HFFc6 (cell line): ENCODE measurements around the gene IRGC. TPM values are rescaled to one million over a fixed set of nuclear protein-coding genes. Genes with fewer than 3 reads are reported as not detected.

ENCODE experiments used
- DNase-seq: peaks from one replicate; pipeline ENCODE4 v3.0.0-alpha.2; 2018
- H3K27ac Mint-ChIP-seq: 2 replicates; pipeline ENCODE4 v1.8.0; 2020; ENCODE audit warnings: mild to moderate bottlenecking, mixed read lengths
- H3K27me3 Mint-ChIP-seq: 2 replicates; pipeline ENCODE4 v1.8.0; 2021; ENCODE audit warnings: mild to moderate bottlenecking, moderate library complexity, mixed read lengths; ENCODE audit not compliant: insufficient read depth
- H3K36me3 Mint-ChIP-seq: 2 replicates; pipeline ENCODE4 v1.8.0; 2021; ENCODE audit warnings: low read depth, mixed read lengths
- H3K4me1 Mint-ChIP-seq: 2 replicates; pipeline ENCODE4 v1.8.0; 2020; ENCODE audit warnings: low read depth, mixed read lengths
- H3K4me3 Mint-ChIP-seq: 2 replicates; pipeline ENCODE4 v1.8.0; 2020; ENCODE audit warnings: mild to moderate bottlenecking, moderate library complexity, mixed read lengths
- H3K9me3 Mint-ChIP-seq: 2 replicates; pipeline ENCODE4 v1.8.0; 2020; ENCODE audit warnings: mild to moderate bottlenecking, mixed read lengths
- CTCF ChIP-seq: fragments of 200-600 bp; sonication (generic); IDR thresholded peaks from 2 replicates; pipeline ENCODE4 v1.5.0; 2021; ENCODE audit warnings: antibody characterized with exemption, mild to moderate bottlenecking
- total RNA-seq, 6 experiments: library from RNA; stranded (reverse); fragmentation: NEBNext Ultra II Directional; extraction: Animal tissue kit (Norgen Biotek cat#: 25700); gene quantifications; 2 replicates in 1 of 6; 3 replicates in 5 of 6; pipeline ENCODE4 v1.2.3, GENCODE V29; 2021

Gene IRGC
- total RNA-seq, 6 experiments from 2014 or later: not detected

- peaks cover 3% of the 10 kb centered on the region for H3K4me1 Mint-ChIP-seq
- H3K9me3 Mint-ChIP-seq: peaks cover 33% of the 10 kb centered on the region
- H3K36me3 Mint-ChIP-seq: peaks cover 22% of the 10 kb centered on the region
- no peak for TF ChIP-seq CTCF
- no peak overlapping the region for H3K27ac Mint-ChIP-seq
- peaks cover 17% of the 10 kb centered on the region for H3K27me3 Mint-ChIP-seq
- no peak for DNase-seq
- no peak overlapping the region for H3K4me3 Mint-ChIP-seq
These were observed 23.5 kb upstream of the IRGC start for GRCh38 chr19:43692385-43692784.

GRCh38 chr19:43692877-43693276 is 23.0 kb upstream of the IRGC start:
- Mint-ChIP-seq H3K4me3 (no peak overlapping the region), H3K27ac (no peak overlapping the region), H3K4me1 (no peaks in the 10 kb centered on the region), H3K27me3 (peaks cover 18% of the 10 kb centered on the region), H3K36me3 (peaks cover 22% of the 10 kb centered on the region), H3K9me3 (peaks cover 33% of the 10 kb centered on the region)
- no peak for TF ChIP-seq CTCF
- DNase-seq: no peak

- no peak overlapping the region for H3K27ac Mint-ChIP-seq
- peaks cover 22% of the 10 kb centered on the region for H3K36me3 Mint-ChIP-seq
- peaks cover under 1% of the 10 kb centered on the region; the same call in 1 of the 2 replicates for H3K4me1 Mint-ChIP-seq
- H3K9me3 Mint-ChIP-seq: peaks cover 33% of the 10 kb centered on the region
- no peak overlapping the region for H3K4me3 Mint-ChIP-seq
- H3K27me3 Mint-ChIP-seq: peaks cover 15% of the 10 kb centered on the region
- no peak for TF ChIP-seq CTCF
- DNase-seq: no peak
These were observed 21.3 kb upstream of the IRGC start for GRCh38 chr19:43694553-43694952.

- Mint-ChIP-seq H3K27ac (no peak overlapping the region), H3K27me3 (peaks cover 15% of the 10 kb centered on the region), H3K36me3 (peaks cover 17% of the 10 kb centered on the region), H3K9me3 (peaks cover 24% of the 10 kb centered on the region), H3K4me1 (peaks cover 16% of the 10 kb centered on the region), H3K4me3 (no peak overlapping the region)
- no peak for DNase-seq
- no peak for TF ChIP-seq CTCF
These were observed 19.7 kb upstream of the IRGC start for GRCh38 chr19:43695985-43696704.

- no peak for DNase-seq
- peaks cover 9% of the 10 kb centered on the region for H3K36me3 Mint-ChIP-seq
- H3K9me3 Mint-ChIP-seq: peaks cover 13% of the 10 kb centered on the region
- no peak for TF ChIP-seq CTCF
- peaks cover 25% of the 10 kb centered on the region for H3K4me1 Mint-ChIP-seq
- peaks cover 14% of the 10 kb centered on the region for H3K27me3 Mint-ChIP-seq
- no peak overlapping the region for H3K4me3 Mint-ChIP-seq
- H3K27ac Mint-ChIP-seq: no peak overlapping the region
These were observed 18.6 kb upstream of the IRGC start for GRCh38 chr19:43697295-43697694.
